Activated CD4-positive, alpha-beta memory T cell treated with anti-CD3 and anti-CD28 coated beads for 36 hours (primary cell): ENCODE results near the gene HSD3B7. TPM values are rescaled to one million over a fixed set of nuclear protein-coding genes. Genes with fewer than 3 reads are reported as not detected.

Source experiments
- CTCF ChIA-PET: fragments of 350-600 bp; sonication (Branson Sonifier 250); formaldehyde crosslinking; loops from one replicate; lab custom pipeline; 2021; ENCODE audit warnings: antibody characterized with exemption, inconsistent platforms; lab: Charles Lee
- POLR2A ChIA-PET: fragments of 350-600 bp; sonication (Branson Sonifier 250); formaldehyde crosslinking; loops from one replicate; lab custom pipeline; 2021; ENCODE audit warnings: antibody characterized with exemption; lab: Charles Lee
- DNase-seq: peaks from one replicate; pipeline ENCODE4 v3.0.0-alpha.2; 2020
- H3K27ac Mint-ChIP-seq: one replicate; pipeline ENCODE4 v1.8.0; 2021; ENCODE audit warnings: mixed read lengths
- H3K27me3 Mint-ChIP-seq: one replicate; pipeline ENCODE4 v1.8.0; 2021; ENCODE audit warnings: mixed read lengths
- H3K36me3 Mint-ChIP-seq: one replicate; pipeline ENCODE4 v1.8.0; 2021; ENCODE audit warnings: mixed read lengths
- H3K4me1 Mint-ChIP-seq: one replicate; pipeline ENCODE4 v1.8.0; 2021; ENCODE audit warnings: low read depth, mixed read lengths
- H3K4me3 Mint-ChIP-seq: one replicate; pipeline ENCODE4 v1.8.0; 2021; ENCODE audit warnings: mild to moderate bottlenecking, mixed read lengths
- H3K9me3 Mint-ChIP-seq: one replicate; pipeline ENCODE4 v1.8.0; 2021; ENCODE audit warnings: mixed read lengths
- intact Hi-C: fragments of 100-400 bp; cut with micrococcal nuclease; formaldehyde crosslinking; loops from one replicate; pipeline ENCODE4 v1.15.1; 2023
- total RNA-seq, 2 experiments: library from RNA; stranded (reverse); gene quantifications; one replicate each; pipeline ENCODE4 v1.2.3, GENCODE V29; 2021

Gene HSD3B7
- total RNA-seq, 2 experiments from 2014 or later: 2.2 TPM

- Mint-ChIP-seq H3K27ac (peak within 1 kb of the TSS; percentile 99), H3K9me3 (no peaks in the 10 kb centered on the region), H3K4me1 (peaks cover 26% of the 10 kb centered on the region), H3K27me3 (no peaks in the 10 kb centered on the region), H3K36me3 (peaks cover 33% of the 10 kb centered on the region), H3K4me3 (peak within 1 kb of the TSS; percentile 92)
- peak; percentile 97 for DNase-seq
- intact Hi-C loops: loop anchor here (1.0 to 5.0 kb wide), 7 partner anchors 35 to 912 kb away; partner anchors contain the start of genes VKORC1, ZNF646 and ZNF668
- ChIA-PET POLR2A (interaction anchor here (0.9 to 1.1 kb wide), 2 partner anchors 116 to 184 kb away, joined by 3 to 5 read pairs; partner anchors contain the start of genes ZNF646 and ZNF668), CTCF (no interaction called here)
Observed at GRCh38 chr16:30957456-30958174, 27.4 kb upstream of the HSD3B7 start, which contains the start of gene SETD1A. Gene SETD1A (plus strand): TSS chr16:30957754. CDS start chr16:30958732, 978 bp downstream.

GRCh38 chr16:30958175-30959079 is 26.6 kb upstream of the HSD3B7 start:
- peak overlapping the region; percentile 88 for H3K4me3 Mint-ChIP-seq
- ChIA-PET POLR2A (interaction anchor here (1.1 kb wide), 2 partner anchors 116 to 184 kb away, joined by 3 to 6 read pairs; partner anchors contain the start of genes ZNF646 and ZNF668), CTCF (interaction anchor here (1.1 kb wide), 1 partner anchor 184 kb away, joined by 4 read pairs; no protein-coding TSS in a partner anchor)
- no peaks in the 10 kb centered on the region for H3K27me3 Mint-ChIP-seq
- no peaks in the 10 kb centered on the region for H3K9me3 Mint-ChIP-seq
- no peak for DNase-seq
- H3K36me3 Mint-ChIP-seq: peaks cover 39% of the 10 kb centered on the region
- intact Hi-C loops: loop anchor here (5.0 kb wide), 2 partner anchors 39 to 134 kb away; partner anchors contain the start of gene VKORC1
- peaks cover 26% of the 10 kb centered on the region for H3K4me1 Mint-ChIP-seq
- H3K27ac Mint-ChIP-seq: peak overlapping the region; percentile 82

- no peaks in the 10 kb centered on the region for H3K9me3 Mint-ChIP-seq
- CTCF ChIA-PET: interaction anchor here (0.6 to 0.7 kb wide), 2 partner anchors 20 to 158 kb away, joined by 3 to 4 read pairs; no protein-coding TSS in a partner anchor
- DNase-seq: no peak
- H3K36me3 Mint-ChIP-seq: peaks cover 58% of the 10 kb centered on the region
- POLR2A ChIA-PET: no interaction called here
- no peak overlapping the region for H3K4me3 Mint-ChIP-seq
- peaks cover 21% of the 10 kb centered on the region for H3K4me1 Mint-ChIP-seq
- intact Hi-C loops: no loop called here
- no peaks in the 10 kb centered on the region for H3K27me3 Mint-ChIP-seq
- H3K27ac Mint-ChIP-seq: no peak overlapping the region
Observed at GRCh38 chr16:30961384-30961783, 23.6 kb upstream of the HSD3B7 start.

- Mint-ChIP-seq H3K9me3 (no peaks in the 10 kb centered on the region), H3K4me1 (peaks cover 14% of the 10 kb centered on the region), H3K27me3 (no peaks in the 10 kb centered on the region), H3K27ac (no peak overlapping the region), H3K36me3 (peaks cover 63% of the 10 kb centered on the region), H3K4me3 (no peak overlapping the region)
- no peak for DNase-seq
- POLR2A ChIA-PET: interaction anchor here (1.0 kb wide), 1 partner anchor 13 kb away, joined by 3 read pairs; no protein-coding TSS in a partner anchor
- intact Hi-C loops: no loop called here
- CTCF ChIA-PET: interaction anchor here (1.1 to 1.5 kb wide), 3 partner anchors 9 to 28 kb away, joined by 3 read pairs; no protein-coding TSS in a partner anchor
Observed at GRCh38 chr16:30963925-30964511, 21.0 kb upstream of the HSD3B7 start.

- peaks cover 7% of the 10 kb centered on the region for H3K4me1 Mint-ChIP-seq
- DNase-seq: no peak
- intact Hi-C loops: no loop called here
- ChIA-PET POLR2A (interaction anchor here (1.0 kb wide), 1 partner anchor 14 kb away, joined by 3 read pairs; no protein-coding TSS in a partner anchor), CTCF (interaction anchor here (1.1 to 1.5 kb wide), 3 partner anchors 10 to 29 kb away, joined by 3 read pairs; no protein-coding TSS in a partner anchor)
- no peaks in the 10 kb centered on the region for H3K9me3 Mint-ChIP-seq
- no peak overlapping the region for H3K27ac Mint-ChIP-seq
- no peak overlapping the region for H3K4me3 Mint-ChIP-seq
- peaks cover 63% of the 10 kb centered on the region for H3K36me3 Mint-ChIP-seq
- no peaks in the 10 kb centered on the region for H3K27me3 Mint-ChIP-seq
Observed at GRCh38 chr16:30964574-30965226, 20.3 kb upstream of the HSD3B7 start.

- Mint-ChIP-seq H3K27me3 (no peaks in the 10 kb centered on the region), H3K27ac (no peak overlapping the region)
- CTCF ChIA-PET: no interaction called here
Observed at GRCh38 chr16:30965436-30965835, 19.6 kb upstream of the HSD3B7 start.

GRCh38 chr16:30966033-30966619 is 18.9 kb upstream of the HSD3B7 start:
- ChIA-PET CTCF (no interaction called here), POLR2A (no interaction called here)
- Mint-ChIP-seq H3K9me3 (no peaks in the 10 kb centered on the region), H3K27ac (no peak overlapping the region), H3K27me3 (no peaks in the 10 kb centered on the region), H3K4me1 (no peaks in the 10 kb centered on the region), H3K36me3 (peaks cover 60% of the 10 kb centered on the region), H3K4me3 (no peak overlapping the region)
- DNase-seq: no peak
- intact Hi-C loops: no loop called here

More at GRCh38 chr16:30965436-30965835, 19.6 kb upstream of the HSD3B7 start:
- no peaks in the 10 kb centered on the region for H3K9me3 Mint-ChIP-seq
- POLR2A ChIA-PET: no interaction called here
- peaks cover 58% of the 10 kb centered on the region for H3K36me3 Mint-ChIP-seq
- no peak for DNase-seq
- no peak overlapping the region for H3K4me3 Mint-ChIP-seq
- H3K4me1 Mint-ChIP-seq: no peaks in the 10 kb centered on the region
- intact Hi-C loops: no loop called here

GRCh38 chr16:30967795-30968194 is 17.2 kb upstream of the HSD3B7 start:
- intact Hi-C loops: no loop called here
- Mint-ChIP-seq H3K27me3 (no peaks in the 10 kb centered on the region), H3K4me3 (no peak overlapping the region), H3K4me1 (no peaks in the 10 kb centered on the region), H3K9me3 (no peaks in the 10 kb centered on the region), H3K27ac (no peak overlapping the region), H3K36me3 (peaks cover 64% of the 10 kb centered on the region)
- POLR2A ChIA-PET: no interaction called here
- DNase-seq: no peak
- CTCF ChIA-PET: no interaction called here

- Mint-ChIP-seq H3K4me1 (no peaks in the 10 kb centered on the region), H3K9me3 (no peaks in the 10 kb centered on the region), H3K4me3 (no peak overlapping the region), H3K36me3 (peaks cover 65% of the 10 kb centered on the region), H3K27ac (no peak overlapping the region), H3K27me3 (no peaks in the 10 kb centered on the region)
- POLR2A ChIA-PET: no interaction called here
- CTCF ChIA-PET: interaction anchor here (0.6 to 1.4 kb wide), 3 partner anchors 12 to 54 kb away, joined by 3 to 4 read pairs (median 4); no protein-coding TSS in a partner anchor
- intact Hi-C loops: no loop called here
- no peak for DNase-seq
Observed at GRCh38 chr16:30969246-30969842, 15.7 kb upstream of the HSD3B7 start.

GRCh38 chr16:30971298-30971697 is 13.7 kb upstream of the HSD3B7 start:
- no peak for DNase-seq
- H3K36me3 Mint-ChIP-seq: peaks cover 57% of the 10 kb centered on the region
- H3K4me1 Mint-ChIP-seq: no peaks in the 10 kb centered on the region
- H3K27ac Mint-ChIP-seq: no peak overlapping the region
- intact Hi-C loops: no loop called here
- no peaks in the 10 kb centered on the region for H3K27me3 Mint-ChIP-seq
- POLR2A ChIA-PET: no interaction called here
- H3K4me3 Mint-ChIP-seq: no peak overlapping the region
- CTCF ChIA-PET: no interaction called here
- no peaks in the 10 kb centered on the region for H3K9me3 Mint-ChIP-seq
